Endodermal cell (in vitro differentiated cells): ENCODE results near the gene KRTAP5-6. TPM values are rescaled to one million over a fixed set of nuclear protein-coding genes. Genes with fewer than 3 reads are reported as not detected.
A peak's percentile ranks its signal among the peaks of the same experiment; 100 is the strongest.

ENCODE experiments used
- DNase-seq: peaks from one replicate; pipeline ENCODE4 v3.0.0-alpha.2; 2017
- H3K27ac ChIP-seq: 2 replicates; pipeline ENCODE4 v1.5.1; 2013; ENCODE audit warnings: mild to moderate bottlenecking, low read depth, low read length, moderate library complexity
- H3K27me3 ChIP-seq: 2 replicates; pipeline ENCODE4 v1.6.1; 2013; ENCODE audit warnings: mild to moderate bottlenecking, low read length, moderate library complexity; ENCODE audit not compliant: insufficient read depth, control insufficient read depth, poor library complexity, severe bottlenecking
- H3K36me3 ChIP-seq: 2 replicates; pipeline ENCODE4 v1.7.0; 2013; ENCODE audit warnings: mild to moderate bottlenecking, low read length, moderate library complexity; ENCODE audit not compliant: control insufficient read depth, insufficient read depth
- H3K4me1 ChIP-seq: one replicate; pipeline ENCODE4 v1.7.0; 2013; ENCODE audit warnings: low read length; ENCODE audit not compliant: control insufficient read depth, insufficient read depth
- H3K4me3 ChIP-seq: 2 replicates; pipeline ENCODE4 v1.5.1; 2013; ENCODE audit warnings: mild to moderate bottlenecking, low read length, moderate library complexity
- H3K9ac ChIP-seq: 2 replicates; pipeline ENCODE4 v1.6.1; 2013; ENCODE audit warnings: mild to moderate bottlenecking, low read length, moderate library complexity; ENCODE audit not compliant: poor library complexity, severe bottlenecking; ENCODE audit errors: extremely low read depth
- H3K9me3 ChIP-seq: 2 replicates; pipeline ENCODE4 v1.6.1; 2013; ENCODE audit warnings: mild to moderate bottlenecking, low read length, moderate library complexity; ENCODE audit not compliant: control insufficient read depth
- H3K27ac Mint-ChIP-seq: 2 replicates; pipeline ENCODE4 v1.8.0; 2020; ENCODE audit warnings: mixed read lengths
- H3K27me3 Mint-ChIP-seq: 2 replicates; pipeline ENCODE4 v1.8.0; 2021; ENCODE audit warnings: mild to moderate bottlenecking, mixed read lengths; ENCODE audit not compliant: insufficient read depth
- H3K36me3 Mint-ChIP-seq: 2 replicates; pipeline ENCODE4 v1.8.0; 2020; ENCODE audit warnings: low read depth, mixed read lengths
- H3K4me1 Mint-ChIP-seq: 2 replicates; pipeline ENCODE4 v1.8.0; 2020; ENCODE audit warnings: mixed read lengths
- H3K4me3 Mint-ChIP-seq: 2 replicates; pipeline ENCODE4 v1.8.0; 2020; ENCODE audit warnings: mild to moderate bottlenecking, moderate library complexity, mixed read lengths
- H3K9me3 Mint-ChIP-seq: 2 replicates; pipeline ENCODE4 v1.8.0; 2020; ENCODE audit warnings: mild to moderate bottlenecking, mixed read lengths
- CTCF ChIP-seq: fragments of 200-600 bp; sonication (generic); conservative IDR thresholded peaks from 2 replicates; pipeline ENCODE4 v1.5.0; 2021; ENCODE audit warnings: antibody characterized with exemption, mild to moderate bottlenecking
- WGBS, 2 experiments: methylation state at CpG; one replicate each; pipeline versions ENCODE4 v1.1.5 to v1.1.7; 2013; ENCODE audit warnings: missing lambda C conversion rate in 2 of 2, mixed read lengths in 1 of 2; ENCODE audit not compliant: insufficient coverage in 1 of 2, insufficient read length in 1 of 2; 5-methylcytosine and 5-hydroxymethylcytosine counted together
- total RNA-seq, 2 donors: library from RNA; stranded (reverse); fragmentation: NEBNext Ultra II Directional in 1 of 2; extraction: Animal tissue kit (Norgen Biotek cat#: 25700) in 1 of 2; gene quantifications; 2 replicates in 1 of 2; 3 replicates in 1 of 2; pipeline ENCODE4 v1.2.1, GENCODE V29; 2021

Gene KRTAP5-6
- total RNA-seq, 2 donors from 2014 or later: not detected

DNA sequence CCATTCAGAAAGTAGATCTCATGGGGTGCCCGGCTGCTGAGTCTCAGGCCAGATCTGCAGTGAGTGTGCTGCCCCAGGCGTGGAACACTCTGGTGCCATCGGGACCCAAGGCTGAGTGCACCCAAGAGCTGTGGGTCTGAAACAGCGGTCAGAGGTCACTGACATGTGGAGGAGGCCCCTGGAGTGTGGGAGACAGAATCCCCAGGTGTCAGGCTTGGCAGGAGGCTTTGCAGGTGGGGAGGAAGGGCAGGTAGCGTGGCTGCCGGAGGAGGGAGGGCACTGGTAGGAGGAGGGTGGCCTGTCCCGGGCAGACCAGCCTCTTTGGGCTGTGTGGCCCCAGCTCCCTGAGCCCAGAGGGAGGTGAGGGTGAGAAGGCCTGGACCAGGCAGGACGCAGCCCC lies 31.7 kb upstream of the KRTAP5-6 start:
- Mint-ChIP-seq H3K4me3 (no peak overlapping the region), H3K27ac (no peak overlapping the region), H3K9me3 (no peaks in the 10 kb centered on the region), H3K4me1 (peaks cover 5% of the 10 kb centered on the region), H3K27me3 (peaks cover 42% of the 10 kb centered on the region), H3K36me3 (no peaks in the 10 kb centered on the region)
- H3K9ac ChIP-seq: no peak overlapping the region
- no peak overlapping the region for H3K4me3 ChIP-seq
- WGBS, 2 experiments: 96 to 100% methylated on average over 2 to 4 of the region's 8 CpGs
- H3K27me3 ChIP-seq: peaks cover 18% of the 10 kb centered on the region
- no peak for TF ChIP-seq CTCF
- no peak overlapping the region for H3K27ac ChIP-seq
- DNase-seq: peak; percentile 26
- no peaks in the 10 kb centered on the region for H3K9me3 ChIP-seq
- H3K36me3 ChIP-seq: no peaks in the 10 kb centered on the region
- H3K4me1 ChIP-seq: peaks cover 4% of the 10 kb centered on the region

DNA sequence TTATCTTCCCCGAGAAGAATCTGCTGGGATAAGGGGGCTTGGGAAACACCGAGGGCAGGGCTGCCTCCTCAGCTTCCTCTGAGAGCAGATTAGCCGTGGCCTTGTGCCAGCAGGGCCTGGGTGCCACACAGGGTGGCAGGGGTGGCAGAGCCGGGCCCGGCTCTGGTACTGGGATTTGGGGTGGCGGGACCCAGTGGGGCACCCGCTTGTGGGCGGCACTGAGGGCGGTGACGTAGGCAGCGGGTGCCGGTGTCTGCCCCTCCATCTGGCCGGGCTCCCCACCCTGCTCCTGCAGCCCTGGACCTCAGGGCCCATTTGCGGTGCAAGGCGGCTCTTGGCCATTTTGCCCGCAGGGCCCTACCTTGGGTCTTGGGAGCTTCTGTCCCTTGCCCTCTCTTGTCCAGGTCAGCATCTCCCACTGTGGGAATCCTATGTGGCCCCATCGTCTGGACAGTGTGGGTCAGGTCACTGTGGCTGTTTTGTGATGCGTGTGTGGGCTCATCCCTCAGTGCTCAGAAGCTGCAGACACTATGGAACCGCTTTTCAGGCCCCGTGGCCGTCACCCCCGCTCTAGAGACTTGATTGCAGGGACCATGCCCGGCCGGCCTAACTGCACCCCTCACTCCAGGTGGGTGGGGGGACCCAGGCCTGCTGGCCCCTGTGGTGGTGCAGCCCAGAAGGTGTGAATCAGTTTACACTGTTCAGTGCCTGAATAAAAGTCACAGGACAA lies 29.7 kb upstream of the KRTAP5-6 start:
- Histone ChIP-seq H3K36me3 (no peaks in the 10 kb centered on the region), H3K9me3 (no peaks in the 10 kb centered on the region), H3K27ac (no peak overlapping the region), H3K27me3 (peaks cover 32% of the 10 kb centered on the region), H3K4me1 (peaks cover 4% of the 10 kb centered on the region), H3K4me3 (no peak overlapping the region), H3K9ac (no peak overlapping the region)
- Mint-ChIP-seq H3K27me3 (peaks cover 43% of the 10 kb centered on the region), H3K4me1 (peaks cover 5% of the 10 kb centered on the region), H3K9me3 (no peaks in the 10 kb centered on the region), H3K27ac (no peak overlapping the region), H3K4me3 (no peak overlapping the region), H3K36me3 (no peaks in the 10 kb centered on the region)
- DNase-seq: no peak
- WGBS, 2 experiments: 82 to 87% methylated on average over 12 to 19 of the region's 24 CpGs
- no peak for TF ChIP-seq CTCF

GRCh38 chr11:1667906-1668305 lies 29.1 kb upstream of the KRTAP5-6 start:
- peaks cover 44% of the 10 kb centered on the region for H3K27me3 Mint-ChIP-seq
- Histone ChIP-seq H3K4me1 (peaks cover 4% of the 10 kb centered on the region), H3K27ac (no peak overlapping the region), H3K36me3 (no peaks in the 10 kb centered on the region), H3K27me3 (peaks cover 38% of the 10 kb centered on the region), H3K9me3 (no peaks in the 10 kb centered on the region), H3K9ac (no peak overlapping the region), H3K4me3 (no peak overlapping the region)
- peaks cover 5% of the 10 kb centered on the region for H3K4me1 Mint-ChIP-seq
- no peak overlapping the region for H3K4me3 Mint-ChIP-seq
- H3K27ac Mint-ChIP-seq: no peak overlapping the region
- no peaks in the 10 kb centered on the region for H3K36me3 Mint-ChIP-seq
- WGBS, 2 experiments: 67 to 68% methylated on average over 12 to 16 of the region's 16 CpGs
- TF ChIP-seq CTCF: no peak
- no peak for DNase-seq
- H3K9me3 Mint-ChIP-seq: no peaks in the 10 kb centered on the region
